HepG2 (cell line): ENCODE results near the gene ADSS1. TPM values are rescaled to one million over a fixed set of nuclear protein-coding genes. Genes with fewer than 3 reads are reported as not detected.

Experiments
- CCAR2 ChIP-seq: fragments of 200-400 bp; formaldehyde crosslinking; optimal IDR thresholded peaks from 2 replicates; pipeline ENCODE3; 2018; ENCODE audit warnings: low read depth, mild to moderate bottlenecking, low read length, moderate library complexity
- FOXM1 ChIP-seq: sonication (generic); formaldehyde crosslinking; IDR thresholded peaks from 2 replicates; pipeline ENCODE4 v1.5.0; 2020; ENCODE audit warnings: missing genetic modification reagents
- HDAC1 ChIP-seq: sonication (generic); formaldehyde crosslinking; IDR thresholded peaks from 2 replicates; pipeline ENCODE4 v1.5.1; 2020; ENCODE audit warnings: mild to moderate bottlenecking, missing genetic modification reagents
- HNF4A ChIP-seq: sonication (generic); formaldehyde crosslinking; IDR thresholded peaks from 2 replicates; pipeline ENCODE4 v1.4.0; 2020; ENCODE audit warnings: missing genetic modification reagents
- HOXA3 ChIP-seq: sonication (generic); formaldehyde crosslinking; IDR thresholded peaks from 2 replicates; pipeline ENCODE4 v1.5.0; 2020; ENCODE audit warnings: missing genetic modification reagents
- MED13 ChIP-seq: sonication (generic); formaldehyde crosslinking; IDR thresholded peaks from 2 replicates; pipeline ENCODE4 v1.5.0; 2020; ENCODE audit warnings: missing genetic modification reagents
- POLR2A ChIP-seq, 2 experiments: IDR thresholded peaks; 2 replicates each; pipeline ENCODE4 v1.6.1; 2011; ENCODE audit warnings: low read depth in 2 of 2, low read length in 2 of 2, mild to moderate bottlenecking in 1 of 2, moderate library complexity in 1 of 2; ENCODE audit not compliant: insufficient read depth in 1 of 2
- POLR2AphosphoS5 ChIP-seq: IDR thresholded peaks from 2 replicates; pipeline ENCODE4 v1.6.1; 2012; ENCODE audit warnings: low read depth, low read length
- PREB ChIP-seq: sonication (generic); formaldehyde crosslinking; IDR thresholded peaks from 2 replicates; pipeline ENCODE4 v1.4.0; 2020; ENCODE audit warnings: missing genetic modification reagents
- PRPF4 ChIP-seq: fragments of 200-400 bp; formaldehyde crosslinking; IDR thresholded peaks from 2 replicates; pipeline ENCODE4 v1.6.1; 2016; ENCODE audit warnings: low read length, low read depth; ENCODE audit not compliant: poor library complexity, severe bottlenecking
- REXO4 ChIP-seq: sonication (generic); formaldehyde crosslinking; IDR thresholded peaks from 2 replicates; pipeline ENCODE4 v1.8.0; 2022; ENCODE audit warnings: missing genetic modification reagents, mild to moderate bottlenecking, borderline replicate concordance
- ZEB1 ChIP-seq: IDR thresholded peaks from 2 replicates; pipeline ENCODE4 v1.6.1; 2012; ENCODE audit warnings: mild to moderate bottlenecking, low read depth, inconsistent platforms; ENCODE audit not compliant: insufficient replicate concordance
- ZNF12 ChIP-seq: sonication (generic); formaldehyde crosslinking; IDR thresholded peaks from 2 replicates; pipeline ENCODE4 v1.5.0; 2020; ENCODE audit warnings: missing genetic modification reagents
- ZNF383 ChIP-seq: sonication (generic); formaldehyde crosslinking; IDR thresholded peaks from 2 replicates; pipeline ENCODE4 v1.4.0; 2020; ENCODE audit warnings: missing genetic modification reagents, mild to moderate bottlenecking, borderline replicate concordance
- ZNF484 ChIP-seq: sonication (generic); formaldehyde crosslinking; IDR thresholded peaks from 2 replicates; pipeline ENCODE4 v1.5.1; 2020; ENCODE audit warnings: mild to moderate bottlenecking, low read depth, missing genetic modification reagents, borderline replicate concordance
- ZNF546 ChIP-seq: sonication (generic); formaldehyde crosslinking; conservative IDR thresholded peaks from 2 replicates; pipeline ENCODE4 v1.8.1; 2023; ENCODE audit warnings: mild to moderate bottlenecking, missing genetic modification reagents
- ZNF558 ChIP-seq: sonication (generic); formaldehyde crosslinking; IDR thresholded peaks from 2 replicates; pipeline ENCODE4 v1.9.0; 2022; ENCODE audit warnings: mild to moderate bottlenecking, missing genetic modification reagents, borderline replicate concordance
- ZNF572 ChIP-seq: sonication (generic); formaldehyde crosslinking; IDR thresholded peaks from 2 replicates; pipeline ENCODE4 v1.5.1; 2020; ENCODE audit warnings: mild to moderate bottlenecking, missing genetic modification reagents
- ZNF747 ChIP-seq: sonication (generic); formaldehyde crosslinking; IDR thresholded peaks from 2 replicates; pipeline ENCODE4 v1.8.1; 2023; ENCODE audit warnings: missing genetic modification reagents, mild to moderate bottlenecking, borderline replicate concordance
- ZNF766 ChIP-seq: sonication (generic); formaldehyde crosslinking; IDR thresholded peaks from 2 replicates; pipeline ENCODE4 v1.5.0; 2020; ENCODE audit warnings: missing genetic modification reagents, borderline replicate concordance
- polyA plus RNA-seq, 8 experiments: library from polyadenylated mRNA; depleted of rRNA in 3 of 8; stranded (reverse) in 7 of 8; unstranded in 1 of 8; fragments of >200 nt; fragmentation: Illumina TruSeq in 4 of 8; extraction: Trizol in 4 of 8; gene quantifications; 2 replicates each; pipeline versions ENCODE4 v1.2.1 to v1.2.3, GENCODE V29; 2011 to 2016; ENCODE audit warnings: low read depth in 4 of 8, missing spikeins in 1 of 8, mixed read lengths in 1 of 8; ENCODE audit not compliant: insufficient read depth in 1 of 8
- total RNA-seq, 5 experiments: library from RNA; depleted of rRNA; stranded (reverse); fragments of >200 nt; fragmentation: Illumina TruSeq; extraction: Trizol; gene quantifications; 2 replicates each; pipeline ENCODE4 v1.2.3, GENCODE V29; 2016; ENCODE audit warnings: low read depth in 1 of 5
- TF ChIP-seq, protein P1 (sequence below): sonication (generic); formaldehyde crosslinking; IDR thresholded peaks from 2 replicates; pipeline ENCODE4 v1.4.0; 2020; ENCODE audit warnings: missing genetic modification reagents
- TF ChIP-seq, protein P2 (sequence below): sonication (generic); formaldehyde crosslinking; IDR thresholded peaks from 2 replicates; pipeline ENCODE4 v1.8.0; 2022; ENCODE audit warnings: mild to moderate bottlenecking, missing genetic modification reagents, borderline replicate concordance
- TF ChIP-seq, protein P3 (sequence below): IDR thresholded peaks from 2 replicates; pipeline ENCODE4 v1.4.0; 2020; ENCODE audit warnings: mild to moderate bottlenecking, missing genetic modification reagents

The ADSS1 gene
- total and polyA plus RNA-seq, 2 of the 13 experiments (the other 11 are each of a cell fraction or from before 2014, with no cell fraction given) = 1.0 to 36.7 TPM

- TF ChIP-seq ZNF572 (no peak), HNF4A (CRISPR knock-in tag) (no peak), ZNF484 (CRISPR knock-in tag) (no peak), PRPF4 (no peak), ZNF747 (CRISPR knock-in tag) (no peak), ZNF12 (CRISPR knock-in tag) (no peak), MED13 (CRISPR knock-in tag) (0 out of 2 replicates have a peak, but pooled peaks have one; percentile 12), ZEB1 (no peak), CCAR2 (no peak), POLR2AphosphoS5 (no peak; the same call in none of the 2 replicates), FOXM1 (no peak), HDAC1 (CRISPR knock-in tag) (peak; percentile 33; the same call in 1 of the 2 replicates), HOXA3 (CRISPR knock-in tag) (no peak), ZNF546 (no peak), ZNF383 (no peak), REXO4 (CRISPR knock-in tag) (no peak), PREB (CRISPR knock-in tag) (0 out of 2 replicates have a peak, but pooled peaks have one; percentile 69), POLR2A (IDR thresholded peaks at IDR 0.05; ENCODE audit: insufficient read depth in 1 of 2, low read depth in 2 of 2, low read length in 2 of 2) (peak in 1 of 2 experiments; percentile 33; a peak in 1 of 4 replicates), ZNF558 (CRISPR knock-in tag) (no peak), ZNF766 (CRISPR knock-in tag) (no peak)
- TF ChIP-seq, protein P1, sequence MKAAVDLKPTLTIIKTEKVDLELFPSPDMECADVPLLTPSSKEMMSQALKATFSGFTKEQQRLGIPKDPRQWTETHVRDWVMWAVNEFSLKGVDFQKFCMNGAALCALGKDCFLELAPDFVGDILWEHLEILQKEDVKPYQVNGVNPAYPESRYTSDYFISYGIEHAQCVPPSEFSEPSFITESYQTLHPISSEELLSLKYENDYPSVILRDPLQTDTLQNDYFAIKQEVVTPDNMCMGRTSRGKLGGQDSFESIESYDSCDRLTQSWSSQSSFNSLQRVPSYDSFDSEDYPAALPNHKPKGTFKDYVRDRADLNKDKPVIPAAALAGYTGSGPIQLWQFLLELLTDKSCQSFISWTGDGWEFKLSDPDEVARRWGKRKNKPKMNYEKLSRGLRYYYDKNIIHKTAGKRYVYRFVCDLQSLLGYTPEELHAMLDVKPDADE (CRISPR knock-in tag) = peak; percentile 20; the same call in 1 of the 2 replicates
- TF ChIP-seq, protein P2, sequence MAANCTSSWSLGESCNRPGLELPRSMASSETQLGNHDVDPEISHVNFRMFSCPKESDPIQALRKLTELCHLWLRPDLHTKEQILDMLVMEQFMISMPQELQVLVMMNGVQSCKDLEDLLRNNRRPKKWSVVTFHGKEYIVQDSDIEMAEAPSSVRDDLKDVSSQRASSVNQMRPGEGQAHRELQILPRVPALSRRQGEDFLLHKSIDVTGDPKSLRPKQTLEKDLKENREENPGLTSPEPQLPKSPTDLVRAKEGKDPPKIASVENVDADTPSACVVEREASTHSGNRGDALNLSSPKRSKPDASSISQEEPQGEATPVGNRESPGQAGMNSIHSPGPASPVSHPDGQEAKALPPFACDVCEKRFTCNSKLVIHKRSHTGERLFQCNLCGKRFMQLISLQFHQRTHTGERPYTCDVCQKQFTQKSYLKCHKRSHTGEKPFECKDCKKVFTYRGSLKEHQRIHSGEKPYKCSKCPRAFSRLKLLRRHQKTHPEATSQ (CRISPR knock-in tag) = no peak
- TF ChIP-seq, protein P3, sequence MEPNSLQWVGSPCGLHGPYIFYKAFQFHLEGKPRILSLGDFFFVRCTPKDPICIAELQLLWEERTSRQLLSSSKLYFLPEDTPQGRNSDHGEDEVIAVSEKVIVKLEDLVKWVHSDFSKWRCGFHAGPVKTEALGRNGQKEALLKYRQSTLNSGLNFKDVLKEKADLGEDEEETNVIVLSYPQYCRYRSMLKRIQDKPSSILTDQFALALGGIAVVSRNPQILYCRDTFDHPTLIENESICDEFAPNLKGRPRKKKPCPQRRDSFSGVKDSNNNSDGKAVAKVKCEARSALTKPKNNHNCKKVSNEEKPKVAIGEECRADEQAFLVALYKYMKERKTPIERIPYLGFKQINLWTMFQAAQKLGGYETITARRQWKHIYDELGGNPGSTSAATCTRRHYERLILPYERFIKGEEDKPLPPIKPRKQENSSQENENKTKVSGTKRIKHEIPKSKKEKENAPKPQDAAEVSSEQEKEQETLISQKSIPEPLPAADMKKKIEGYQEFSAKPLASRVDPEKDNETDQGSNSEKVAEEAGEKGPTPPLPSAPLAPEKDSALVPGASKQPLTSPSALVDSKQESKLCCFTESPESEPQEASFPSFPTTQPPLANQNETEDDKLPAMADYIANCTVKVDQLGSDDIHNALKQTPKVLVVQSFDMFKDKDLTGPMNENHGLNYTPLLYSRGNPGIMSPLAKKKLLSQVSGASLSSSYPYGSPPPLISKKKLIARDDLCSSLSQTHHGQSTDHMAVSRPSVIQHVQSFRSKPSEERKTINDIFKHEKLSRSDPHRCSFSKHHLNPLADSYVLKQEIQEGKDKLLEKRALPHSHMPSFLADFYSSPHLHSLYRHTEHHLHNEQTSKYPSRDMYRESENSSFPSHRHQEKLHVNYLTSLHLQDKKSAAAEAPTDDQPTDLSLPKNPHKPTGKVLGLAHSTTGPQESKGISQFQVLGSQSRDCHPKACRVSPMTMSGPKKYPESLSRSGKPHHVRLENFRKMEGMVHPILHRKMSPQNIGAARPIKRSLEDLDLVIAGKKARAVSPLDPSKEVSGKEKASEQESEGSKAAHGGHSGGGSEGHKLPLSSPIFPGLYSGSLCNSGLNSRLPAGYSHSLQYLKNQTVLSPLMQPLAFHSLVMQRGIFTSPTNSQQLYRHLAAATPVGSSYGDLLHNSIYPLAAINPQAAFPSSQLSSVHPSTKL = no peak
Measured at GRCh38 chr14:104753528-104754212, 29.6 kb downstream of the ADSS1 start (continued).
